Measurements from ENCODE around the gene NKX1-2.
"Not testable (repeated sequence)": the region's sequence is repeated elsewhere in the genome, so short reads cannot be mapped to it uniquely, and the experiment has no call there.

Gene NKX1-2

DNA sequence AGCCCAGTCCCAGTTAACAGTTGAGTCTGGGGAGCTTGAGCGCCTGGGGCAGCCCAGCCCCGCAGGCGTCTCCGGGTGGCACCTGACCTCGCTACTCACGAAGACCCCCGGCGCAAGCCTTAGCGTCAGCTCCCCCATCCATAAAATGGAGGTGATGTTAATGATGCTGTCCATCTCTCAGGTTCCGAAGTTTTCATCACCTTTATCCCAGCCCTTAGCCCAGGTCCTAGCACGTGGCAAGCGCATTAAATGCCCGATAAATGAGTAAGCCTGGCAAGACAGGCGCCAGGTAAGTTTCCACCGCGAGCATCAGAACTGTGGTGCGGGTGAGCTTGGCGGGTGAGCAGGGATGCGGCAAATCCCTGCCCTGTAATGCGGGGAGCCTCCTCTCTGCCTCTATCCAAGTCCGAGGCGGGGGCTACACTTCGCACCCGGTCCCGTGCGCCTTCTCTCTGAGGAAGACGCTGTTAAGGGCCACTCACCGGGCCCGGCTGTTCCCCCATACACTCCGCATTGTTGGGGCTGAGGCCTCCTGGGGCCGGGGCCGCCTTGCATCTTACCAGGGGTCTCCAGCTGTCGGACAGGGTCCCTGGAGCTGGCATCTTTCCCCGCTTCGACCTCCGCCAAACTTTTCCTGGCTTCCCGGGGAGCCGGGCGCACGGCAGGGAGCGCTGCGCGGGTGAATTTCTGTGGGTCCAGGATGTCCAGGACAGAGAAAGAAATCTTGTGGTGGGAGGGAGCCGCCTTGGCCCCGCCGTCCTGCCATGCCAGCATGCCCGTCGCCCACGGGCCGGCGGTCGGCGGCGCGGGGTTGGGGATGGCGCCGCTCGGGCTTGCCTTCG, 444 bp downstream of the NKX1-2 start:
- DNase-seq: no peak

GRCh38 chr10:124448696-124449169, 1.1 kb downstream of the NKX1-2 start:
- DNase-seq: no peak

- no peak for DNase-seq
Measured at GRCh38 chr10:124447751-124448466, 1.9 kb downstream of the NKX1-2 start.

GRCh38 chr10:124446830-124447750, 2.7 kb downstream of the NKX1-2 start:
- no peak for DNase-seq

DNA sequence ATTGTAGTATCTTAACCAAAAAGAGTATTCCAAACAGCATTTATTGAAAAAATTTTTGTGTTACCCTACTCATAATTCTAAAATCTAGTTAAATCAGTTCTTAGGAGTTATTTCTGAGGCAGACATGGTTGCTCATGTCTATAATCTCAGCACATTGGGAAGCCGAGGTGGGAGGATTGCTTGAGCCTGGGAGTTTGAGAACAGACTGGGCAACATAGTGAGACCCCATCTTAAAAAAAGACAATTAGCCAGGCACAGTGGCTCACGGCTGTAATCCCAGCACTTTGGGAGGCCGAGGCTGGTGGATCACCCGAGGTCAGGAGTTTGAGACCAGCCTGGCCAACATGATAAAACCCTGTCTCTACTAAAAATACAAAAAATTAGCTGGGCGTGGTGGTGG, 8.1 kb downstream of the NKX1-2 start:
- DNase-seq: not testable (repeated sequence)

DNA sequence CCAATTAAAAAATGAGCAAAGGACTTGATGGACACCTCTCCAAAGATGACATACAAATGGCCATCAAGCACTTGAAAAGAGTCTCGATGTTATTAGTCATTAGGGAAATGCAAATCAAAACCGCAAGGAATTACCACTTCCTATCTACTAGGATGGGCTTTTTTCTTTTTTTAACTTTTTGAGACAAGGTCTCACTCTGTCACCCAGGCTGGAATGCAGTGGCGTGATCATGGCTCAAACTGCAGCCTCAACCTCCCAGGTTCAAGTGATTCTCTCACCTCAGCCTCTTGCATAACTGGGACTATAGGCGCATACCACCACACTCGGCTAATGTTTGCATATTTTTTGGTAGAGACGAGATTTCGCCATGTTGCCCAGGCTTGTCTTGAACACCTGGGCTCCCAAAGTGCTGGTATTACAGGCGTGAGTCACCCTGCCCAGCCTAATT, 13.6 kb downstream of the NKX1-2 start:
- peak; percentile 7 for DNase-seq

- DNase-seq: not testable (repeated sequence)
Measured at GRCh38 chr10:124435683-124436082, 14.2 kb downstream of the NKX1-2 start.

GRCh38 chr10:124433461-124433860, 16.4 kb downstream of the NKX1-2 start:
- no peak for DNase-seq

DNA sequence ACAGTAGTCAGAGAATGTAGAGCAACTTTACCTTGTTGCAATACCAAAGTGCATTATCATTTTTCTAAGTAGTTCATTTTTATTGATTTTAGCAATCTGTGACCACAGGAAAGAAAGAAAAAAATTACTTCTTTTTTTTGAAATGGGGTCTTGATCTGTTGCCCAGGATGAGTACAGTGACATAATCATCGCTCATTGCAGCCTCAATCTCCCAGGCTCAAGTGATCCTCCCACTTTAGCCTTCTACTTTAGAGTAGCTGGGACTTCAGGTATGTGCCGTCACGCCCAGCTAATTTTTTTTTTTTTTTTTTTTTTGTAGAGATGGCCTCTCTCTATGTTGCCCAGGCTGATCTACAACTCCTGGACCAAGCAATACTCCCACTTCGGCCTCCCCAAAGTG, 19.8 kb downstream of the NKX1-2 start:
- no peak for DNase-seq

GRCh38 chr10:124429576-124429975, 20.3 kb downstream of the NKX1-2 start:
- no peak for DNase-seq

- DNase-seq: no peak
Measured at GRCh38 chr10:124428207-124428777, 21.5 kb downstream of the NKX1-2 start.

GRCh38 chr10:124425227-124425962, 24.4 kb downstream of the NKX1-2 start:
- no peak for DNase-seq

DNA sequence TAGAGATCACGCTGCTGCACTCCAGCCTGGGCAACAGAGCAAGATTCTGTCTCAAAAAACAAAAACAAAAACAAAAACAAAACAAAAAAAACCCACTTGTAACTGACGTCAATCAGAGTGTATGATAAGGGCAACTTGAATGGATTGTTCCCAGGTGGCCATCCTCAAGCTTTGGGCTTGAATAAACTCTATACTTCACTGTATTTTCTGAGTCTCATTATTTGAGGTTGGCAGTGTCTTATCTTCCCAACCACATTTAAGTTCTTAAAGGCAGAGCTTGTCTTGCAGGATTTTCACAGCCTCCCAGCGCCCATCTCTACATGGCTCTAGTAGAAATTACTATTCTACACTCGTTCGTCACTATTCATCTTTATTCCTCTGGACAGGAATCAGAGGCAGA, 26.0 kb downstream of the NKX1-2 start:
- no peak for DNase-seq

- DNase-seq: no peak
Measured at GRCh38 chr10:124422742-124423141, 27.1 kb downstream of the NKX1-2 start.

DNA sequence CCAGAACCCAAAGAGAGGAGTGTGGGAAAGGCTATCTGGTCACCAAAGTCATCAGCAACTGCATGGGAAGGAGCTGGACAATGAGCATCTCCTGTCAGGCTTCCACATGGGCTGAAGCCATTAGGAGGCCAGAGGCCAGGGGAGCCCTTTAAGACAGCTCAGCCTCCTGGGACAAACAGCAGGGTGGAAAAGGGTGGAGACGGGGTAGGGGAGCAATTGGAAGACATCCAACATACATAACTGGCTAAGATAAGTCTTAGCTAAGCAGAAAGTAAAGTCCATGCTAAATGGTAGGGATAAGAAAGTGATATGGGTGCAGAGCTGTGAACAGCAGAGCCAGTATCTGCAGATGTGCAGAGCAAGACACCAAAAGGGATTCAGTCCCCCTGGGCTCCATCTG, 29.6 kb downstream of the NKX1-2 start:
- DNase-seq: no peak

- DNase-seq: no peak
Measured at GRCh38 chr10:124419635-124420034, 30.2 kb downstream of the NKX1-2 start.

DNA sequence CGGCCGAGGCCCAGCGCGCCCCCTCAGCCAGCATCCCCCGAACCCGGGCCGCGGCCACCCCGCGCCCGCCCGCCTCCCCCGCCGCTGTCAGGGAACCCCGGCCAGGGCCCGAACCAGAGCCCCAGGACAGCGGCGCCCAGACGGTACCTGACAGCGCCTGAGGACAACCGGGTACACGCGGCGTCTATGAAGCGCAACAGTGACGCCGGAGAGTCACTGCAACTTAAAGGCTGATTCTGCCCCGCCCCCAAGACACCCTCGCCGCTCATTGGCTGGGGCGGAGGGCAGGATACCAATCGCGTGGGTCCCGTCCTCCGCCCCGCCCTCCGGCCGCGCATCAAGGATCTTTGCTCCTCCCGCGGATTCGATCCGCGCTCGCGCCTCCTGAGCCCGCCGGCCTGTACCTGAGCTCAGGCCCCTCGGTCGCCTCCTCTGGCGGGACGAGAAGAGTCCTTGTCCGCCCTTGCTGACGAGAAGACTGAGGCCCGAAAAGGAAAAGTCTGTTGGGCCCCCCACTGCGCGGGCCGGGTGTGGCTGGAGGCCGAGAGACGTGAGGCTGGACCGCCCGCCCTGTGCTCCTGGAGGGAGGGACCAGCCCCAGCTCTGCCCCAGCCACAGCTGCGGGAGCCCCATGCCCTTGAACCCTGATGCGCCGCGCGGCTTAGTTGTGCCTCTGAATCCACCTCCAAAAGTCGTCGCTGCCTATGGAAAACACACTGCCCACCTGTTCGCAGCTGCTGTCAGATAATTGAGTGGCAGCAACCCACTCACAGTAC, 30.9 kb downstream of the NKX1-2 start, which contains the start of gene OAT:
OAT (minus strand) TSS at position 198 of the 776 bp plus-strand sequence. CDS start 6,752 bp downstream, outside the sequence.
- peak; percentile 95 for DNase-seq

DNA sequence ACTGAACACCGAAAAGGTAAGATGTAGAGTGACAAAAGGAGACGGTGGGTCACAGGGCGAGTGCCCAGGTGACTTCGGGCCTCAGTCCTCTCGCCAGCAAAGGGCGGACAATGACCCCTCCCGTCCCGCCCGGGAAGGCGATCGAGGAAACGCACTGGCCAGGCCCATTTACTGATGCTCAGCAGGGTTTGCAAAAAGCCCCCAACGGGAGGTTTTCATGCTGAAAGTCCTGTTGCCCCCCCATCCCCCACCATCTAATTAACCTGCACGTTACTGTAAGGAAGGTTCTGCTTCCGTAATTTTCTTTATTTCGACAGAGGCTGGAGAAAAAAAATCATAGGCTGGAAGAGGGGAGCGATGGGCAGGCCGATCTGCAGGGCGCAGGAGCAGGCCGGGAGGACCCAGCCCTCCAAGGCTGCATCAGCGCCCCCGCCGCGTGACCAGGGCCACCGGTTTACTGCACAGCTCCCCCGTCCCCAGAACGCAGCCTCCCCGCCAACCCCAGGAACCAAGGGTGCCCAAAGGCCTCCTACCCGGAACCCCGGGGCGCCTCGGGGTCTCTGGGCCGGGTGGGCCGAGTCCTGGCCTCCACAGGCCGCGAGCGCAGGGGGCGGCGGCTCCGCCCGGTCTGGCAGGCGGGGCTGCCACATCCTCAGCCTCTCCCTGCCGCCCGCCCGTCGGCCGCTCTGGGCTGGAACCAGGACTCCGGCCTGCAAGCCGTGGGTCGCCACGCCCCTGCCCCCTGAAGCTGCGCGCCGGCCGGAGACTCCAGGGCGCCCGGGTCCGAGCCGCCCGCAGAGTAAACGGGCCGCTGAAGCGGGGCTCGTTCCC, 31.7 kb downstream of the NKX1-2 start:
- peak; percentile 52 for DNase-seq

DNA sequence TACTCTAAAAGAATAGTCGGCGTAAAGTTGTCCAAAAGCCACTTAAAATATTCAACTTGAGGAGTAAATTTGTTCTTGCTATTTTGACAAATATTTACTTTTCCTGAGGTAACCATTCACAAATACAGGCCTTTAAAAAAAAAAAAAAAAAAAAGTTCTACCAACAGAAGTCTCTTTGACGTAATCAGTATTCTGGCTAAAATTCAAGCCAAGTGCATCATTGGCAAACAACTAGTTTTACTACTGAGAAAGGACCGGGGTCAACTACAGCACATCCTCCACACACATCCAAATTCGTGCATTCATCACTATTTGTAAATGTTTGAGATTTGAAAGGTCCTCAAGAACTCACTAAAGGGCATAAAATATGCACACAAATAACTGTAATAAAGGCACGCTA, 33.1 kb downstream of the NKX1-2 start:
- DNase-seq: peak; percentile 11

GRCh38 chr10:124415210-124415609, 34.6 kb downstream of the NKX1-2 start:
- no peak for DNase-seq
